HG03097 (cell line): ENCODE data around the gene RAF1.
"Not testable (repeated sequence)": the region's sequence is repeated elsewhere in the genome, so short reads cannot be mapped to it uniquely, and the experiment has no call there.

Source experiments
- ATAC-seq: cut with Tn5 transposase; IDR thresholded peaks from one replicate; pipeline ENCODE4 v1.9.1; 2021; ENCODE audit not compliant: unreplicated experiment, low FRiP score

RAF1 gene

DNA sequence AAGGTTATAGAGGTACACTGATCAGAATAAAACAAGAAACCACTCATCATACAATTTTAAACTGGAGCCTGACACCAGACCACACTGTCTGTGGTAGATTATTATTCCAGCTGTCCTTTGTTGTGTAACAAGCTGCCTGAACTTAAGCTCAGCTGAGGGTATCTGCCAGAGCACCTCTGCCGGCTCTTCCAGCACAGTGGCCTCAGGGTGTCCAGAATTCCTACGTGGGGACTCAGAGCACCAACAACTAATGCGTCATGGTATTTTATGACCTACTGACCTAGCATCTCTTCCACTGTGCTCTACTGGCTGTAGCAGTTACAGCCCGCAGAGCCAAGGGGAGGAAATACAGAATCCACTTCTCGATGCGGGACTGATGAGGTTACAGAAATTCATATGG is 15.6 kb upstream of the RAF1 start:
- no peak for ATAC-seq

DNA sequence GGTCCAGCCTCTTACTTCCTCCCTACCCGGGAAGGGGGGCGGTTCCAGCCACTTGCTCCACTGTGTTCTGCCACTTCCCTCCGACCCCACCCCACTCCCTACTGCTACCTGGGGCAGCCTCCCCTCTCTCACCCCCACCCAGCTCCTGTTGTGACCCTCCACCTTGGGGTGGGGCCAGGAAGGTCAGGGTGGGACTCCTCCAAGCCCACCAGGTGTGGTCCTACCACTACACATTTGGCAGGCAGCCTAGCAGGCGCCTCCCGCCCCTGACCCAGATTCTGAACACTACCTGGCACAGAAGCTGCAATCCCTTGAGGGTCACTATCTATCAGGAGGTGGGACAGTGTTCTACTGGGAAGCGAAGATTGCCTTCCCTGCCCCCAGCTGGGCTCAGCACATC is 13.7 kb upstream of the RAF1 start:
- no peak for ATAC-seq

- no peak for ATAC-seq
Measured at GRCh38 chr3:12675115-12675810, 11.3 kb upstream of the RAF1 start.

GRCh38 chr3:12673956-12674736 is 10.2 kb upstream of the RAF1 start:
- not testable (repeated sequence) for ATAC-seq

DNA sequence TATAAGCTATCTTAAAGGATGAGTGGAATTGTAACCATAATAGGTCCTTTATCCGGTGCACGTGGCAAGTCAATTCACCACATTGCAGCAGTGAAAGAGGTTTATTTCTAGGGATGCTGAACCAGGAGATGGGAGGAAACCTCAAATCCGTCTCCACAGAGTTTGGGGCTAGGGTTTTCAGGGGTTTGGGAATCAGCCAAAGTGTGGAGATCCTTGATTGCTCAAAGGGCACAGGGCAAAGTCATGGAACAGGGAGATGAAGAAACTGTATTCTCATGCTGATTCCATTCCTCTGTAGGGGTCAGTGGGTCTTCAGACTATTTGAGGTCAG is 7.2 kb upstream of the RAF1 start:
- no peak for ATAC-seq

DNA sequence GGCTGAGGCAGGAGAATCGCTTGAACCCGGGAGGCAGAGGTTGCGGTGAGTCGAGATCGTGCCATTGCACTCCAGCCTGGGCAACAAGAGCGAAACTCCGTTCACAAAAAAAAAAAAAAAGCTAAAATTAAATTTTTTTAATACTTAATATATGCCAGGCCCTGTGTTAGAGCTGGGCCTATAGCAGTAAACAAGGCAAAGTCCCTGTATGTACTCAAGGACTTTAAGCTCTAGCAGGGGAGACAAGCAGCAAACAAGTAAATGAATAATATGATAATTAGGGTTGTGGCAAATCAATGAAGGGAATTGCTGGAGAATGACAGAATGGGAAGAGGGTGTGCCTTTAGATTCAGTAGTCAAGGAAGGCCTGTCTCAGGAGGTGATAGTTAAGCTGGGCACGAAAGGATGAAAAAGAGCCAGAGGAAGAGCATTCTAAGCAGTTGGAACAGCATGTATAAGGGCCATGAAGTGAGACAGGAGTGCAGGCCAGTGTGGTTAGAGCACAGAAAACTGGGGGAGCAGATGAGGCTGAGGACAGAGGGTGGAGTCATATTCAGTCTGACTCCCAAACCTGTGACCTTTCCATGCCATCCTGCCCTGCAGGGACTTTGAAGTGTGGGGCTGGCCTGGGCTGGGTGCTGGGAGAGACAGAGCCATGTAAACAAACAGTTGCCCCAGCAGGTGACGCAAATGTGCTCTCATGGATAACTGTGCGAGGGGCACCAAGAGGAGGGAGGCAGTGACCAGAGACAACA is 6.6 kb upstream of the RAF1 start:
- ATAC-seq: no peak

DNA sequence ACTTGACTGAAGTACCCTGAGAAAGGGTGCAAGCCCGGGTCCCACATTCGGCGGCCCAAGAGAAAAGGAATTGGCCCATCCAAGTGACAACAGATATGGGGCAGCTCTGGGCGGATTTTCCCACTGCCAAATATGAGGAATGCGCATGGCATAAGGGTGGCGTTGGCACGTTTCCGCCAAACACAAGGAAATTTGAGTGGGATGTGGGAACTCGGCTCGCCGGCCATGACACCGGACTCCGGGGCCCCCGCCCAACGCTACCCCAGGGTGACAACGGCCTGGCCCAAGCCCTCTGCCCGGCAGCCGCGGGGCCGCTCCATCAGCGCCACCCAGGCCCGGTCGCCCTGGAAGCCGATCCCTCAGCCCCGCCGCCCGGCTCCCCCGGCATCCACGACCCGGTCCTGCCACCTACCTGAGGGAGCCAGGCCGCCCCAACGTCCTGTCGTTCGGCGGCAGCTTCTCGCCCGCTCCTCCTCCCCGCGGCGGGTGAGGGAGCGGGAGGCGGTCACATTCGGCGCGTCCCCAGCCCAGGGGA is 449 bp downstream of the RAF1 start:
- peak; percentile 23 for ATAC-seq

GRCh38 chr3:12662593-12663400 is 1.1 kb downstream of the RAF1 start:
- ATAC-seq: no peak

GRCh38 chr3:12661926-12662592 is 1.9 kb downstream of the RAF1 start:
- ATAC-seq: no peak

- ATAC-seq: not testable (repeated sequence)
Measured at GRCh38 chr3:12661375-12661774, 2.5 kb downstream of the RAF1 start.

DNA sequence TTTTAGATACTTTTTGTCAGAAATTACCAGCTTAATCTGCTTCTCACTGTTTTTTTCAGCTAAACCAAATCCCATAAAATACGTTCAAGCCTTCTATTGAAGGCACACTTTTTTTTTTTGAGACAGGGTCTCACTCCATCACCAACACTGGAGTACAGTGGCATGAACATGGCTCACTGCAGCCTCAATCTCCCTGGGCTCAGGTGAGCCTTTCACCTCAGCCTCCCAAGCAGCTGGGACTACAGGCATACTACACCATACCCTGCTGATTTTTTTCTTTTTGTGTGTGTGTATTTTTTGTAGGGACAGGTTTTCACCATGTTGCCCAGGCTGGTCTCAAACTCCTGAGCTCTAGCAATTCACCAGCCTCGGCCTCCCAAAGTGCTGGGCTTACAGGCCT is 3.7 kb downstream of the RAF1 start:
- no peak for ATAC-seq

DNA sequence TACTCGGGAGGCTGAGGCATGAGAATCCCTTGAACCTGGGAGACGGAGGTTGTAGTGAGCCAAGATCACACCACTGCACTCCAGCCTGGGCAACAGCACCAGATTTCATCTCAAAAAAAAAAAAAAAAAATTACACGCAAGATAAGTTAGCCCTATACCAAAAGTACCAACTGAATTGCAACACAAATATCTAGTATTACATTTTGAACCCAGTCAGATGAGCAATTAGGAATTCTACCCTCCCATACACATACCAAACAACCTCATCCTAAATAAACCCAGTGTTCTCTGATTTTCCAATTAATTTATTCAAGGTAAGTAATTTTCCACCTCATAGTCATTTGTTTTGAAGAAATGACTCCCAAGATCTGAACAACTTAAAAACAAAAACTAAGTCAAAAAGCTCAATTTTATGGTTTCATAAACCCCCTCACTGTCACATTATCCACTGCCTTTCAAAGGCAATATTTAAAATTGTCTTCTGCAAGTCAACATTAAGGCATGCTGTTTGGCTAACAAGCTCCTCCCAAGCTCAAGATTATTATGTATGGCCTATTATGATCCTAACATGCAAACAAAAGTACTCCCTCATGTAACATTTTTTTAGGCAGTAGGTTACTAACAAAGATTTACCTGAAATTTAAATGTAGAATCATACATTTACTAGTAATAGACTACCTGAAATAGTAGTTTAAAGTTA is 4.5 kb downstream of the RAF1 start:
- ATAC-seq: no peak

- no peak for ATAC-seq
Measured at GRCh38 chr3:12658593-12659058, 5.3 kb downstream of the RAF1 start.

DNA sequence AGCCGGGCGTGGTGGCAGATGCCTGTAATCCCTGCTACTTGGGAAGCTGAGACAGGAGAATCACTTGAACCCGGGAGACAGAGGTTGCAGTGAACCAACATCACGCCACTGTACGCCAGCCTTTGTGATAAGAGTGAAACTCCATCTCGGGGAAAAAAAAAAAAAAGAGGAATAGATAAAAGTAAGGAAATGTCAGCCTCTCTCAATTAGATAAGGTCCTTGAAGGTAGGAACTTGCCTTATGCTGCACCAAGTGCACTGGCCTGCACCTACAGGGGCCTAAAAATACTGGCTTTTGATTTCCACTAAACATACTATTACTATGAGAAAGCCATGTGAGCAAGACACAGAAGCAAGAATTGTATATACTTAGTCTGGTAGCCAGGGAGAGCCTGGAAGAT is 7.1 kb downstream of the RAF1 start:
- ATAC-seq: no peak

DNA sequence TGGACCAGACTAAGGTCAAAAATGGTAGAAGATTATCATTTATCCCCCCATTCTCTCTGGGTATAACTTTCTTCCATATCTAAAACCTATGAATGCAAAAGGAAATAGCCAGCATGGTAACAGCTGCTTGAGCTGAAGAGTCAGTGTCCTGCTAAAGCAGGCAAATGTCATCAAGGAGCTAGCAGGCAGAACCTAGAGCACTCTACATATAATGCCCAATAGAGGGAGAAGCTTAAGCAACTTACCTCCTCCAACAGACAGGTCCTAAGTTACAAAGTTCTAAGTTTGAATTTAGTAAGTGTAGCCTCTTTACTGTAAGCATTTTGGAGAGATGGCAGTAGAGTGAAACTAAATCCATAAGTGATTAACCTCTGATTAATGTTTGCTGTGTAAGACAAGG is 7.7 kb downstream of the RAF1 start:
- no peak for ATAC-seq

GRCh38 chr3:12655701-12656100 is 8.2 kb downstream of the RAF1 start:
- no peak for ATAC-seq

DNA sequence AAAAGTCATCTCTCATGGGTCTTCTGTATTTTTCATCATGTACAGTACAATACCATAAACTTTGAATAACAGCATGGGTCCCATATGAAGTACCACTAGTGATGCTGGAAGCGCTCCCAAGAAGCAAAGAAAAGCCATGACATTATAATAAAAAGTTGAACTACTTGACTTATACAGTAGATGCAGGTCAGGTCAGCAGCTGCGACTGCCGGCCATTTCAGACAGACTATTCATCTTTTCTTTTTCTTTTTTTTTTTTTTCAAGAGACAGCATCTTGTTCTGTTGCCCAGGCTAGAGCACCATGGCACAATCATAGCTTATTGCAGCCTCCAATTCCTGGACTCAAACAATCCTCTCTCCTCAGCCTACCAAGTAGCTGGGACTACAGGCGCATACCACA is 10.2 kb downstream of the RAF1 start:
- no peak for ATAC-seq

DNA sequence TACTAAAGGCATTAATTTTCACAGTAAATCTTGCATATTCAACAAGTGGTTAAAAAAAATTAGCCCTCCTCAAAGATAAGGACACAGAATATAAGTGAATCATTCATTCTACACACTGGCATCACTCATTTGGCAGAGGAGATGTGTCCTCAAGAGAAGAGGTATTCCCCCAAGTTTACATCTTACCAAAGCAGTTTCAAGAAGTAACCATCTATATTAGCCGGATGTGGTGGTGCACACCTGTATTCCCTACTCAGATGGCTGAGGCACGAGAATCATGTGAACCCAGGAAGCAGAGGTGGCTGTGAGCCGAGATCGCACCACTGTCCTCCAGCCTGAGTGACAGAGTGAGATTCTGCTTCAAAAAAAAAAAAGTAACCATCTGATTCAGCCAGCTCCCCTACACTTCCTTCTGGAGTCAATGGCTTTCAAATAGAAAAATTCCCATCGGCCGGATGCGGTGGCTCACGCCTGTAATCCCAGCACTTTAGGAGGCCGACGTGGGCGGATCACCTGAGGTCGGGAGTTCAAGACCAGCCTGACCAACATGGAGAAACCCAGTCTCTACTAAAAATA is 15.4 kb downstream of the RAF1 start:
- ATAC-seq: peak; percentile 47

DNA sequence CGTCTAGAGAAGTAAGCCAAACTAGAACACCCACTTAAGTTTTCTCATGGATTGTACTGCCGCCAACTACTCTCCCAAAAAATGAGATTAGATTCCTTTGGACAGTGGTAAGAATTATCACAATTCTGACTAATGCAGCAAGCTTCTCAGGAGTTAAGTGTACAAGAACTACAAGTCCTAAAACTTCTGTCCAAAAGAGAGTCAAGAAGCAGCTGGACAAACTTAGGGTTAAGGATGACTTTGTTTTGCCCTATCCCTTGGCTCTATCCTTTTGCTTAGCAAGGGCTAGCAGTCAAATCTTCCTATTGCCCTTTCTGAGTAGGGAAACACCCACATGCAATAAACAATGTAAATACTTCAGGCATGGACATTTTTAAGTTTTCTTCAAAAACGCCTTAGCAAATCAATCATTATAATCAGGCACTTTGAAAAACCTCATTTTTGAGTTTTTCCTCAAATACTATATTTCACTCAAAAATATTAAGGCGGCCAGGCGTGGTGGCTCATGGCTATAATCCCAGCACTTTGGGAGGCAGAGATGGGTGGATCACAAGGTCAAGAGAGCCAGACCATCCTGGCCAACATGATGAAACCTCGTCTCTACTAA is 19.5 kb downstream of the RAF1 start:
- ATAC-seq: no peak
